Adipose tissue (tissue), 3 donors: ENCODE measurements around the gene C4orf50. TPM values are rescaled to one million over a fixed set of nuclear protein-coding genes. Genes with fewer than 3 reads are reported as not detected.

Source experiments
- H3K27ac ChIP-seq: one replicate; pipeline ENCODE4 v1.5.1; 2013; ENCODE audit warnings: low read depth, low read length
- WGBS, 3 donors: extraction: QIAGEN DNeasy Blood & Tissue Kit; methylation state at CpG; one replicate each; pipeline ENCODE4 v1.1.7; 2013; 5-methylcytosine and 5-hydroxymethylcytosine counted together
- polyA plus RNA-seq, 3 donors: library from polyadenylated mRNA; stranded (reverse); fragments of 200-250 nt; gene quantifications; one replicate each; pipeline ENCODE4 v1.2.3, GENCODE V29; 2013
- donor health status: healthy with polysubstance abuse.
- donor health status: Bipolar disorder and iron deficiency.
- donor health status: healthy.

The C4orf50 gene
- under 1 TPM in 2 of 3 donors, not detected in 1; 0.01 to 0.03 TPM for polyA plus RNA-seq

GRCh38 chr4:6018331-6018730, at the start of gene C4orf50:
TSS of gene C4orf50 (minus strand) at chr4:6018431.
- no peak within 1 kb of the TSS for H3K27ac ChIP-seq
- WGBS, 3 donors = 71 to 75% (median 72%) methylated on average over 8 of the region's 8 CpGs

GRCh38 chr4:6065934-6066590, 47.8 kb upstream of the C4orf50 start:
- WGBS, 3 donors = 62 to 72% (median 68%) methylated on average over 10 of the region's 10 CpGs

GRCh38 chr4:6065166-6065565, 46.9 kb upstream of the C4orf50 start:
- H3K27ac ChIP-seq = no peak overlapping the region
- 88 to 92% (median 89%) methylated on average over 5 of the region's 5 CpGs for WGBS, 3 donors

More at GRCh38 chr4:6065934-6066590, 47.8 kb upstream of the C4orf50 start:
- no peak overlapping the region for H3K27ac ChIP-seq

GRCh38 chr4:6064383-6064782, 46.2 kb upstream of the C4orf50 start:
- H3K27ac ChIP-seq = no peak overlapping the region
- 64 to 77% (median 73%) methylated on average over 7 of the region's 7 CpGs for WGBS, 3 donors

- H3K27ac ChIP-seq = no peak overlapping the region
- WGBS, 3 donors = 85 to 93% (median 91%) methylated on average over 10 of the region's 10 CpGs
Measured at GRCh38 chr4:6063684-6064083, 45.5 kb upstream of the C4orf50 start.

- no peak overlapping the region for H3K27ac ChIP-seq
- 84 to 94% (median 89%) methylated on average over 12 of the region's 12 CpGs for WGBS, 3 donors
Measured at GRCh38 chr4:6062133-6062532, 43.9 kb upstream of the C4orf50 start.

GRCh38 chr4:6059375-6059805, 41.2 kb upstream of the C4orf50 start:
- H3K27ac ChIP-seq = no peak overlapping the region
- 83 to 94% (median 91%) methylated on average over 7 of the region's 7 CpGs for WGBS, 3 donors

GRCh38 chr4:6058531-6059374, 40.5 kb upstream of the C4orf50 start:
- H3K27ac ChIP-seq = no peak overlapping the region
- WGBS, 3 donors = 86 to 95% (median 93%) methylated on average over 12 of the region's 12 CpGs

- H3K27ac ChIP-seq = no peak overlapping the region
- 82 to 89% (median 83%) methylated on average over 15 of the region's 15 CpGs for WGBS, 3 donors
Measured at GRCh38 chr4:6056976-6057766, 38.9 kb upstream of the C4orf50 start.

- H3K27ac ChIP-seq = no peak overlapping the region
- WGBS, 3 donors = 72 to 80% (median 79%) methylated on average over 4 of the region's 4 CpGs
Measured at GRCh38 chr4:6055436-6055835, 37.2 kb upstream of the C4orf50 start.

- H3K27ac ChIP-seq = no peak overlapping the region
- 85 to 93% (median 90%) methylated on average over 4 of the region's 4 CpGs for WGBS, 3 donors
Measured at GRCh38 chr4:6055030-6055429, 36.8 kb upstream of the C4orf50 start.

- H3K27ac ChIP-seq = no peak overlapping the region
- WGBS, 3 donors = 61 to 74% (median 64%) methylated on average over 16 of the region's 16 CpGs
Measured at GRCh38 chr4:6054162-6054922, 36.1 kb upstream of the C4orf50 start.

- 60 to 78% (median 71%) methylated on average over 6 of the region's 6 CpGs for WGBS, 3 donors
- no peak overlapping the region for H3K27ac ChIP-seq
Measured at GRCh38 chr4:6052679-6053078, 34.4 kb upstream of the C4orf50 start.

- H3K27ac ChIP-seq = no peak overlapping the region
- WGBS, 3 donors = 37 to 66% (median 58%) methylated on average over 17 of the region's 17 CpGs
Measured at GRCh38 chr4:6050551-6050950, 32.3 kb upstream of the C4orf50 start.

- WGBS, 3 donors = 77 to 87% (median 79%) methylated on average over 8 of the region's 8 CpGs
- H3K27ac ChIP-seq = no peak overlapping the region
Measured at GRCh38 chr4:6049985-6050384, 31.8 kb upstream of the C4orf50 start.

GRCh38 chr4:6049278-6049677, 31.0 kb upstream of the C4orf50 start:
- no peak overlapping the region for H3K27ac ChIP-seq
- WGBS, 3 donors = 81 to 91% (median 91%) methylated on average over 12 of the region's 12 CpGs

GRCh38 chr4:6048537-6048936, 30.3 kb upstream of the C4orf50 start:
- H3K27ac ChIP-seq = no peak overlapping the region
- WGBS, 3 donors = 35 to 70% (median 59%) methylated on average over 12 of the region's 12 CpGs

GRCh38 chr4:6047130-6047673, 29.0 kb upstream of the C4orf50 start:
- no peak overlapping the region for H3K27ac ChIP-seq
- 72 to 83% (median 75%) methylated on average over 15 of the region's 15 CpGs for WGBS, 3 donors
